HG03460 (cell line): ENCODE measurements around the gene PKNOX2.

Experiments used
- ATAC-seq: cut with Tn5 transposase; IDR thresholded peaks from one replicate; pipeline ENCODE4 v1.9.1; 2021; ENCODE audit not compliant: unreplicated experiment

PKNOX2 gene

GRCh38 chr11:125229916-125230315 is 65.4 kb downstream of the PKNOX2 start:
- no peak for ATAC-seq

GRCh38 chr11:125233116-125233515 is 68.6 kb downstream of the PKNOX2 start:
- ATAC-seq: no peak

- ATAC-seq: no peak
These were observed 69.3 kb downstream of the PKNOX2 start for GRCh38 chr11:125233736-125234275.

GRCh38 chr11:125235071-125235471 is 70.5 kb downstream of the PKNOX2 start:
- no peak for ATAC-seq

GRCh38 chr11:125236072-125236825 is 71.7 kb downstream of the PKNOX2 start:
- no peak for ATAC-seq

GRCh38 chr11:125239585-125240560 is 75.3 kb downstream of the PKNOX2 start:
- no peak for ATAC-seq

- no peak for ATAC-seq
These were observed 76.6 kb downstream of the PKNOX2 start for GRCh38 chr11:125241104-125241503.

- no peak for ATAC-seq
These were observed 77.7 kb downstream of the PKNOX2 start for GRCh38 chr11:125242141-125242775.

GRCh38 chr11:125244166-125244565 is 79.6 kb downstream of the PKNOX2 start:
- ATAC-seq: no peak

GRCh38 chr11:125245299-125245698 is 80.7 kb downstream of the PKNOX2 start:
- no peak for ATAC-seq

- no peak for ATAC-seq
These were observed 82.9 kb downstream of the PKNOX2 start for GRCh38 chr11:125247431-125247830.

- ATAC-seq: no peak
These were observed 86.0 kb downstream of the PKNOX2 start for GRCh38 chr11:125250318-125251213.

- ATAC-seq: no peak
These were observed 86.6 kb downstream of the PKNOX2 start for GRCh38 chr11:125251214-125251545.

- no peak for ATAC-seq
These were observed 87.4 kb downstream of the PKNOX2 start for GRCh38 chr11:125251956-125252355.

- no peak for ATAC-seq
These were observed 88.7 kb downstream of the PKNOX2 start for GRCh38 chr11:125253289-125253688.

GRCh38 chr11:125253795-125254525 is 89.4 kb downstream of the PKNOX2 start:
- ATAC-seq: no peak

- no peak for ATAC-seq
These were observed 92.1 kb downstream of the PKNOX2 start for GRCh38 chr11:125256541-125257189.

GRCh38 chr11:125257190-125257579 is 92.6 kb downstream of the PKNOX2 start:
- ATAC-seq: no peak

- ATAC-seq: no peak
These were observed 93.2 kb downstream of the PKNOX2 start for GRCh38 chr11:125257751-125258150.
